Effector memory CD4-positive, alpha-beta T cell (primary cell): Measurements from ENCODE around the gene KCNK10.

Source experiments
- DNase-seq, 3 donors: peaks; one replicate each; pipeline ENCODE4 v3.0.0-alpha.2; 2020
- H3K27ac ChIP-seq: 2 replicates; pipeline ENCODE4 v1.7.0; 2013; ENCODE audit warnings: mild to moderate bottlenecking, low read length, moderate library complexity; ENCODE audit not compliant: insufficient read depth, poor library complexity, severe bottlenecking
- H3K27me3 ChIP-seq: replicated peaks from 2 replicates; pipeline ENCODE4 v1.7.0; 2013; ENCODE audit warnings: mild to moderate bottlenecking, low read length; ENCODE audit not compliant: insufficient read depth, control insufficient read depth, poor library complexity, severe bottlenecking
- H3K36me3 ChIP-seq: 2 replicates; pipeline ENCODE4 v1.7.0; 2013; ENCODE audit warnings: mild to moderate bottlenecking, low read length, moderate library complexity; ENCODE audit not compliant: control insufficient read depth, insufficient read depth
- H3K4me1 ChIP-seq: 2 replicates; pipeline ENCODE4 v1.7.0; 2013; ENCODE audit warnings: low read length, mild to moderate bottlenecking; ENCODE audit not compliant: control insufficient read depth, insufficient read depth, poor library complexity, severe bottlenecking
- H3K4me3 ChIP-seq: 2 replicates; pipeline ENCODE4 v1.7.0; 2013; ENCODE audit warnings: low read length, low read depth, mild to moderate bottlenecking; ENCODE audit not compliant: insufficient read depth, poor library complexity, severe bottlenecking
- H3K9me3 ChIP-seq: 2 replicates; pipeline ENCODE4 v1.7.0; 2013; ENCODE audit warnings: mild to moderate bottlenecking, low read length, moderate library complexity; ENCODE audit not compliant: control insufficient read depth
- total RNA-seq, 3 donors: gene quantifications; one replicate each; lab custom pipeline; 2026; lab: John Stamatoyannopoulos, UW

Gene KCNK10
- total RNA-seq: 0 to 0.19 (median 0) reads per million in 3 donors

- Histone ChIP-seq H3K27ac (no peak within 1 kb of the TSS), H3K9me3 (no peaks in the 10 kb centered on the region), H3K4me1 (peaks cover 4% of the 10 kb centered on the region), H3K4me3 (no peak within 1 kb of the TSS), H3K27me3 (peaks cover 14% of the 10 kb centered on the region), H3K36me3 (no peaks in the 10 kb centered on the region)
- DNase-seq: no peak
These were observed at the start of gene KCNK10 for GRCh38 chr14:88323086-88323522. KCNK10 (minus strand) TSS chr14:88323269; CDS start chr14:88322798, 471 bp downstream.

GRCh38 chr14:88369496-88369895, 46.4 kb upstream of the KCNK10 start:
- DNase-seq: no peak
- no peaks in the 10 kb centered on the region for H3K9me3 ChIP-seq
- H3K27ac ChIP-seq: no peak overlapping the region
- H3K4me3 ChIP-seq: no peak overlapping the region
- no peaks in the 10 kb centered on the region for H3K36me3 ChIP-seq
- H3K4me1 ChIP-seq: no peaks in the 10 kb centered on the region
- no peaks in the 10 kb centered on the region for H3K27me3 ChIP-seq

DNA sequence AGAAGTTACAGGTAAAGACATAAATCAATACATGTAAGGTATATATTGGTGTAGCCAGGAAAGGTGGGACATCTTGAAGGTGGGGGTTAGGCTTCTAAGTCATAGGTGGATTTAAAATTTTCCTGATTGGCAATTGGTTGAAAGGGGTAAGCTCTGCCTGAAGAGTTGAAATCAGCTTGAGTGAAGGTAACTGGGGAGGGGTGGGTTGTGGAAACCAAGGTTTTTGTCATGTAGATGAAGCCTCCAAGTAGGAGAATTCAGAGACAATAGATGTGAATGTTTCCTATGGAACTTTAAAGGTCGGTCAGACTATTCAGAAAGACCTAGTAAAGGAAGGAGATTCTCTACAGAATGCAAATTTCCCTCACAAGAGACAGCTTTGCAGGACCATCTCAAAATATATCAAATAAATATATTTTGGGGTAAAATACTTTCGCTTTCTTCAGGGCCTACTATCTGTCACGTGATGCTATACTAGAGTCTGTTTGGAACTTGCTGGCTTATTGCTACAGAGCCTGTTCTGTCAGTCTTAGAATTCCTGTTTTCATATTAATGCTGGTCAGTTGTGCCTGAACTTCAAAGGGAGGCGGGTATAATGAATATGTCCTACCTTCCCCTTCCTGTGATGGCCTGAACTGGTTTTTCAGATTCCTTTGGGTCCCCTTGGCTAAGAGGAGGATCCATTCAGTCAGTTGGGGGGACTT, 41.8 kb upstream of the KCNK10 start:
- Histone ChIP-seq H3K4me1 (no peaks in the 10 kb centered on the region), H3K4me3 (no peak overlapping the region)

GRCh38 chr14:88363644-88364043, 40.6 kb upstream of the KCNK10 start:
- Histone ChIP-seq H3K27me3 (no peaks in the 10 kb centered on the region), H3K4me3 (no peak overlapping the region), H3K36me3 (no peaks in the 10 kb centered on the region), H3K27ac (no peak overlapping the region), H3K9me3 (no peaks in the 10 kb centered on the region), H3K4me1 (no peaks in the 10 kb centered on the region)
- no peak for DNase-seq

More for the DNA sequence above, 41.8 kb upstream of the KCNK10 start:
- DNase-seq: no peak
- Histone ChIP-seq H3K27ac (no peak overlapping the region), H3K36me3 (no peaks in the 10 kb centered on the region), H3K27me3 (no peaks in the 10 kb centered on the region), H3K9me3 (no peaks in the 10 kb centered on the region)

DNA sequence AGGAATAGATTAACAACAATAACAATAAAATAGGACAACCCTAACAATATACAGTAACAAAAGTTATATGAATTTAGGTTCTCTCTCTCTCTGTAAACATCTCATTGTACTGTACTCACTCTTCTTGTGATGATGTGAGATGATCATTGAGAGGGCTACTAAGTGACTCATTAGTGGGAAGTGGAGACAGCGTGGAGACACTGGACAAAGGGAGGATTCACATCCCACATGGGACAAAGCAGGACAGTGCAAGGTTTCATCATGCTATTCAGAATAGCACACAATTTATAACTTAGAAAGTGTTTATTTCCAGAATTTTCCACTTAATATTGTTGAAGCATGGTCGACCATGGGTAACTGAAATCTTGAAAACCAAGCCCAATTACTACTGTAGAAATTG, 36.4 kb upstream of the KCNK10 start:
- no peak overlapping the region for H3K4me3 ChIP-seq
- no peaks in the 10 kb centered on the region for H3K4me1 ChIP-seq
- H3K27me3 ChIP-seq: no peaks in the 10 kb centered on the region
- H3K27ac ChIP-seq: no peak overlapping the region
- no peaks in the 10 kb centered on the region for H3K9me3 ChIP-seq
- no peaks in the 10 kb centered on the region for H3K36me3 ChIP-seq
- DNase-seq: no peak

GRCh38 chr14:88354358-88354757, 31.3 kb upstream of the KCNK10 start:
- no peaks in the 10 kb centered on the region for H3K27me3 ChIP-seq
- no peaks in the 10 kb centered on the region for H3K36me3 ChIP-seq
- H3K27ac ChIP-seq: no peak overlapping the region

DNA sequence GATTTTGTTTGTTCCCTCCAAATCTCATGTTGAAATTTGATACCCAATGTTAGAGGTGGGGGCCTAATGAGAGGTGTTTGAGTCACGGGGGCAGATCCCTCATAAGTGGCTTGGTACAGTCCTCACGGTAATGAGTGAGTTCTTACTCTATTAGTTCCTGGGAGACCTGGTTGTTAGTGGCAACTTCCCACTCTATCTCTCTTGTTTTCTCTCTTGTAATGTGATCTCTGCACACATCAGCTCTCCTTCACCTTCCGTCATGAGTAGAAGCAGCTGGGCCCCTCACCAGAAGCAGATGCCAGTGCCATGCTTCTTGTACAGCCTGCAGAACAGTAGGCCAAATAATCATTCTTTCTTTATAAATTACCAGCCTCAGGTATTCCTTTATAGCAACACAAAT, 29.6 kb upstream of the KCNK10 start:
- Histone ChIP-seq H3K9me3 (no peaks in the 10 kb centered on the region), H3K27ac (no peak overlapping the region), H3K36me3 (no peaks in the 10 kb centered on the region), H3K4me3 (no peak overlapping the region), H3K4me1 (no peaks in the 10 kb centered on the region), H3K27me3 (no peaks in the 10 kb centered on the region)
- DNase-seq: no peak

More at GRCh38 chr14:88354358-88354757, 31.3 kb upstream of the KCNK10 start:
- Histone ChIP-seq H3K4me3 (no peak overlapping the region), H3K9me3 (no peaks in the 10 kb centered on the region), H3K4me1 (no peaks in the 10 kb centered on the region)
- no peak for DNase-seq

GRCh38 chr14:88351966-88352691, 29.1 kb upstream of the KCNK10 start:
- Histone ChIP-seq H3K9me3 (no peaks in the 10 kb centered on the region), H3K4me3 (no peak overlapping the region), H3K27me3 (no peaks in the 10 kb centered on the region), H3K27ac (no peak overlapping the region), H3K36me3 (no peaks in the 10 kb centered on the region), H3K4me1 (no peaks in the 10 kb centered on the region)
- no peak for DNase-seq

DNA sequence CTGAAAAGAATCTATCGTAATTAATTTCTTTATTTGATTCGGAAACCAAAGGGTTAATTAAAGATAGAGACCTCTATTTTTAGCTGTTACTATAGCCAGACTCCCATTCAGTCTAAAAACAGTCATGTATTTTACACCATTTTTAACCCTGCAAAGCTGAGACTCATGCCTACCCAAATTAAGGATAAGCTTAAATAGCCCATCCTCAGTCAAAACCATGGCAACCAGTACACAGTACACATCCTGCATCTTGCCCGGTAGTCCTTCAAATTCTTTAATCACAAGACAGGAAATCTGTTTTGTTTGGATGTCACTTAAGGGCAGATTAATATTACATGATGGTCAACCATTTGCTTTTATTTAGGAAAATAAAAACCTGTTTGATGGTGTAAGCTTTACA, 25.5 kb upstream of the KCNK10 start:
- H3K27me3 ChIP-seq: no peaks in the 10 kb centered on the region
- no peak overlapping the region for H3K27ac ChIP-seq
- H3K36me3 ChIP-seq: no peaks in the 10 kb centered on the region
- H3K9me3 ChIP-seq: no peaks in the 10 kb centered on the region
- no peak overlapping the region for H3K4me3 ChIP-seq
- DNase-seq: no peak
- H3K4me1 ChIP-seq: no peaks in the 10 kb centered on the region

GRCh38 chr14:88346048-88346639, 23.1 kb upstream of the KCNK10 start:
- Histone ChIP-seq H3K4me3 (no peak overlapping the region), H3K9me3 (no peaks in the 10 kb centered on the region), H3K4me1 (no peaks in the 10 kb centered on the region), H3K27me3 (no peaks in the 10 kb centered on the region), H3K36me3 (no peaks in the 10 kb centered on the region), H3K27ac (no peak overlapping the region)
- no peak for DNase-seq
